Measurements from ENCODE around the gene WFDC10A. TPM values are rescaled to one million over a fixed set of nuclear protein-coding genes. Genes with fewer than 3 reads are reported as not detected.
A peak's percentile ranks its signal among the peaks of the same experiment; 100 is the strongest.
"Not testable (repeated sequence)": the region's sequence is repeated elsewhere in the genome, so short reads cannot be mapped to it uniquely, and the experiment has no call there.

Gene WFDC10A
- polyA plus RNA-seq, 6 donors from 2014 or later = not detected

DNA sequence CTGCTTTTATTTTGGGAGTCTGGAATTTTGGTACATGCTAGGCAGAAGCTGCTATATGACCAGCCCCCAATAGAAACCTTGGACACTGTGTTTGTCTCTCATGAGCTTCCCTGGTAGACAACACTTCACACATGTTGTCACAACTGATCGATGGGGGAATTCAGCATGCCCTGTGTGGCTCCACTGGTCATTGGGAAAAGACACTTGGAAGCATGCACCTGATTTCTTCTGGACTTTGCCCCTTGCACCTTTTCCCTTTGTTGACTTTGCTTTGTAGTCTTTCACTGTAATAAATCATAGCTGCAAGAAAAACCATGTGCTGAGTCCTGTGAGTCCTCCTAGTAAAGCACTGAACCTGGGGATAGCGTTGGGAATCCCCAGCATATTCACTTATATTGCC lies 7.9 kb upstream of the WFDC10A start:
- Mint-ChIP-seq H3K4me1 (no peaks in the 10 kb centered on the region), H3K36me3 (peaks cover 0 to 8% of the 10 kb centered on the region in 2 donors), H3K9me3 (peaks cover 0 to 29% (median 12%) of the 10 kb centered on the region in 7 donors), H3K27ac (no peak overlapping the region), H3K27me3 (peaks cover 8 to 39% (median 27%) of the 10 kb centered on the region in 3 donors), H3K4me3 (no peak overlapping the region)
- ATAC-seq (ENCODE audit: low read depth in 2 of 2) = no peak
- no peak for DNase-seq

DNA sequence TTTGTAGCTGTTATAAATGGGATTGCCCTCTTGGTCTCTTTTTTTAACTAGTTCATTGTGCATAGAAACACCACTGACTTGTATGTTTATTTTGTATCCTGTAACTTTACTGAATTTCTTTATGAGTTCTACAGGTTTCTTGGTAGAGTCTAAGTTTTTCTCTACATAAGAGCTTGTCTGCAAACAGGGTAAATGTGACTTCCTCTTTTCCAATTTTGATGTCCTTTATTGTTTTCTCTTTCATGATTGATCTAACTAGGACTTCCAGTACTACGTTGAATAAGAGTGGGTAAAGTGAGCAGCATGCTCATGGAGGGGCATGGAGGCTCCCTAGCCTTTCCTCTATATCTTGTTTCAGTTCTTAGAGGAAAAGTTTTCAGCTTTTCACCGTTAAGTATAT lies 3.0 kb upstream of the WFDC10A start:
- ATAC-seq (ENCODE audit: low read depth in 2 of 2) = no peak
- H3K4me1 Mint-ChIP-seq = peaks cover 0 to 9% (median 0%) of the 10 kb centered on the region in 3 donors
- H3K9me3 Mint-ChIP-seq = peaks cover 0 to 23% (median 8%) of the 10 kb centered on the region in 7 donors
- no peak overlapping the region for H3K27ac Mint-ChIP-seq
- no peak overlapping the region for H3K4me3 Mint-ChIP-seq
- peaks cover 24 to 44% (median 40%) of the 10 kb centered on the region in 3 donors for H3K27me3 Mint-ChIP-seq
- no peak for DNase-seq
- H3K36me3 Mint-ChIP-seq = peaks cover 0 to under 1% of the 10 kb centered on the region in 2 donors

DNA sequence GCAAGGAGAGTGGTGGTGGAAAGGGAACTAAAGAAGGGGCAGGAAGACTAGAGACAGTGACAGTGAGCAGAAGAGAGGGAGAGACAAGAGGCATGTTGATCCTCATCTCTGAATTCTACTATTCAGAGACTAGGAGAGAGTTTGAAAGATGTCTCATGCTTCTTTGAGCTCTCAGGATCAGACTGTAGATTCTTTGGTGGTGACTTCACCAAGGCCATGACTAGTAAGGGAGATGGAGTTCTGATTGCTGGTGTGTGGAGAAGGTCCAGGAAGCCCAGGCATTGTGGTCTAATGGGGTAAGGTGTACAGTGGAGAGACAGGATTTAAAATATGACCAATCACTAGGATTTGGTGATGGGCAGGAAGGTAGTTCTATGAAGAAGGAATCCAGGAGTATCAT lies 832 bp downstream of the WFDC10A start:
- no peak overlapping the region for H3K4me3 Mint-ChIP-seq
- H3K27me3 Mint-ChIP-seq = peaks cover 27 to 37% (median 27%) of the 10 kb centered on the region in 3 donors
- no peaks in the 10 kb centered on the region for H3K36me3 Mint-ChIP-seq
- peaks cover 0 to 7% (median 1%) of the 10 kb centered on the region in 7 donors for H3K9me3 Mint-ChIP-seq
- peaks cover 0 to 9% (median 0%) of the 10 kb centered on the region in 3 donors for H3K4me1 Mint-ChIP-seq
- DNase-seq (no peak), ATAC-seq (ENCODE audit: low read depth in 2 of 2) (no peak)
- peak overlapping the region in 1 of 6 donors; percentile 44 for H3K27ac Mint-ChIP-seq

DNA sequence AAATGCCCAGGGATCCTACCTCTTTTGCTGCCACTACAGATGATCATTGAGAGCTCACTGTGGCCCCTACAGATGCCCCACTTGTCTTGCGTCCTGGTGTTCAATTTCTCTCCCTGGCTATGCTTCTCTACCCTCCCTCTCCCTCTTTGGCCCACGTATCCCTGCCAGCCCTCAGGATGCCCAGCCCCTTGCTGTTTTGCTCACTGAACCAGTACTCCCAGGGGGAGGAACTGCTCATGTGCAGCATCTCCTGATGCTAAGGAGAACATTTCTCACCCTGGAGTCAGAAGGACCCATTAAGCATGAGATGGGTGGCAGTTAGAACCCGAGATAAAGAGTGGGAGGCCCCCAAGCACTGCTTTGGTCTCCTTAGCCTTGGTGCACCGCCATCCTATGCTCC lies 1.6 kb downstream of the WFDC10A start, which contains the start of gene WFDC9:
Gene WFDC9 (minus strand): TSS at position 101 of the 400 bp plus-strand sequence. CDS start 21,103 bp downstream, outside the sequence.
- Mint-ChIP-seq H3K36me3 (no peaks in the 10 kb centered on the region), H3K27me3 (peaks cover 26 to 38% (median 27%) of the 10 kb centered on the region in 3 donors), H3K4me1 (peaks cover 0 to 9% (median 0%) of the 10 kb centered on the region in 3 donors), H3K27ac (peak within 1 kb of the TSS in 2 of 6 donors; percentile 19 to 44), H3K4me3 (no peak within 1 kb of the TSS), H3K9me3 (peaks cover 0 to 5% (median 0%) of the 10 kb centered on the region in 7 donors)
- ATAC-seq (ENCODE audit: low read depth in 2 of 2) (no peak), DNase-seq (no peak)

DNA sequence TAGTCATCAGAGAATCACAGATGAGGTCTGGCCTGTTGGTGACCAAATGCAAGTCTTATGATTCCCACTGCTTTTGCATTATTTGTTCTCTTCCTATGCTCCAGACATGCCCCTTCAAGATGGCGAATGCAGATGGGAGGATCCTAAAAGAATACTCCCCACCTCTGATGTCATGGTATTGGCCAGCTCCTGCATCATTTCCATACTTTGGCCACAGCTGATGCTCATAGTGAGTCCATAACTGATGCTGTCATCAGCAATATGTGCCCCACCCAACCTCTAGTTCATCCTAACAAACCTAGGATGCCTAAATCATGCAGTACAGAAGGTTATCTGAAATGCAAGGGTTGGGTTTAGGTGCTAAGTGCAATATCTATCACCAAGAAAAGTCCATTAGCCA lies 7.0 kb downstream of the WFDC10A start:
- Mint-ChIP-seq H3K36me3 (no peaks in the 10 kb centered on the region), H3K27me3 (peaks cover 16 to 31% (median 20%) of the 10 kb centered on the region in 3 donors), H3K4me3 (no peak overlapping the region), H3K4me1 (no peaks in the 10 kb centered on the region), H3K27ac (no peak overlapping the region), H3K9me3 (peaks cover 0 to 9% (median 1%) of the 10 kb centered on the region in 7 donors)
- no peak for DNase-seq
- no peak for ATAC-seq (ENCODE audit: low read depth in 2 of 2)

DNA sequence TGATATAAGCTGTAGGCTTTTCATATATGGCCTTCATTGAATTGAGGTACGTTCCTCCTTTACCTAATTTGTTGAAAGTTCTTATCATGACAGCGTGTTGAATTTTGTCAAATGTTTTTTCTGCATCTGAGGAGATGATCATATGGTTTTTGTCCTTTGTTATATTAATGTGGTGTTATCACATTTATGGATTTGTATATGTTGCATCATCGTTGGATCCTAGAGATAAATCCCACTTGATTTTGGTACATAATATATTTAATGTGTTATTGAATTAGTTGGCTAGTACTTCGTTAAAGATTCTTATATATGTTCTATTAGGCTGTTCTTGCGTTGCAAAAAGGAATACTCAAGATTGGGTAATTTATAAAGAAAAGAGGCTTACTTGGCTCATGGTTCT lies 10.1 kb downstream of the WFDC10A start:
- H3K9me3 Mint-ChIP-seq = peaks cover 0 to 9% (median 1%) of the 10 kb centered on the region in 7 donors
- peak overlapping the region in 1 of 6 donors; percentile 26 for H3K27ac Mint-ChIP-seq
- no peaks in the 10 kb centered on the region for H3K36me3 Mint-ChIP-seq
- no peak overlapping the region for H3K4me3 Mint-ChIP-seq
- H3K4me1 Mint-ChIP-seq = no peaks in the 10 kb centered on the region
- DNase-seq (no peak), ATAC-seq (ENCODE audit: low read depth in 2 of 2) (no peak)
- H3K27me3 Mint-ChIP-seq = peaks cover 16 to 24% (median 22%) of the 10 kb centered on the region in 3 donors

DNA sequence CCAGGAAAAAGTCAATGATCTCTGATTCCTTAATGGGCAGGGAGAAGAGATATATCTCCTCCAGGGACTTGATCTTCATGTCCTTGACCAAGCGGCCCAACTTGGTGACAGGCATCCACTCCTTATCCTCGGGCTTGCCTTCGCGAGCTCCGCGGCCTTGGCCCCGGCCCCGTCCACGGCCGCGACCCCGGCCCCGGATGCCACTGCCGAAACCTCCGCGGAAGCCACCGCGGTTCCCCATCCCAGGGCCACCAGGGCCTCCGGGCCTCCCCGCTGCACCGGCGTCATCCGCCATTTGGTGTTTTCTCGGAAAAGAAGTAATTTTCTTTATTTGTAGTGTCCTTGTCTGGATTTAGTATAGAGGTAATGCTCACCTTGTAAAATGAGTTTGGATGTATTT lies 11.5 kb downstream of the WFDC10A start:
- peaks cover 16 to 24% (median 23%) of the 10 kb centered on the region in 3 donors for H3K27me3 Mint-ChIP-seq
- H3K36me3 Mint-ChIP-seq; H3K4me3 Mint-ChIP-seq; H3K9me3 Mint-ChIP-seq; H3K27ac Mint-ChIP-seq; DNase-seq; ATAC-seq (ENCODE audit: low read depth in 2 of 2); H3K4me1 Mint-ChIP-seq: not testable (repeated sequence)

DNA sequence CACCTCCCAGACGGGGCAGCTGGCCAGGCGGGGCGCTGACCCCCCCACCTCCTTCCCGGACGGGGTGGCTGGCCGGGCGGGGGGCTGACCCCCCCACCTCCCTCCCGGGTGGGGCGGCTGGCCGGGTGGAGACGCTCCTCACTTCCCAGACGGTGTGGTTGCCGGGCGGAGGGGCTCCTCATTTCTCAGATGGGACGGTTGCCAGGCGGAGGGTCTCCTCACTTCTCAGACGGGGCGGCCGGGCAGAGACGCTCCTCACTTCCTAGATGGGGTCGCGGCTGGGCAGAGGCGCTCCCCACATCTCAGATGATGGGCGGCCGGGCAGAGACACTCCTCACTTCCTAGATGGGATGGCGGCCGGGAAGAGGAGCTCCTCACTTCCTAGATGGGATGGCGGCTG lies 16.3 kb downstream of the WFDC10A start:
- H3K27me3 Mint-ChIP-seq = peaks cover 5 to 15% (median 15%) of the 10 kb centered on the region in 3 donors
- H3K4me1 Mint-ChIP-seq; H3K4me3 Mint-ChIP-seq; H3K27ac Mint-ChIP-seq; ATAC-seq (ENCODE audit: low read depth in 2 of 2); H3K9me3 Mint-ChIP-seq; DNase-seq; H3K36me3 Mint-ChIP-seq: not testable (repeated sequence)

DNA sequence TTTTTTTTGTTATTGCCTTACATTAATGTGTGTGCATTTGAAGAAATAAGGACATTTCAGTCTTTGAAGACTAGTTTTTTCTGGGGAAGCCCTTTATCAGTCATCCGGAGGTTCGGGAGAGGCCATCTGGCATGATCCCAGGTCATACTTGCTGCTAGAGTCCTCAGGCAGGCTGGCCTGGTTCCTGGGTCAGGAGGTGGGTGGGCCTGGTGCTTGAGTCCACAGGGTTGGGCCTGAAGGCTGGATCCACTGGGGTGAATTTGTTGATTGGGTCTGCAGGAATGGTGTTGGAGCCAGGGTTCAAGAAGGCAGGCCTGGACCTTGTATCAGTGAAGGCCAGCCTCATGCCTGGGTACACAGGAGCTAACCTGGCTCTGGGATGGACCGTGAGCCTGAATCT lies 17.3 kb downstream of the WFDC10A start:
- no peak for DNase-seq
- Mint-ChIP-seq H3K4me1 (no peaks in the 10 kb centered on the region), H3K4me3 (no peak overlapping the region), H3K36me3 (no peaks in the 10 kb centered on the region), H3K9me3 (peaks cover 0 to 2% (median 0%) of the 10 kb centered on the region in 7 donors), H3K27me3 (peaks cover 5 to 22% (median 15%) of the 10 kb centered on the region in 3 donors), H3K27ac (no peak overlapping the region)
- no peak for ATAC-seq (ENCODE audit: low read depth in 2 of 2)

DNA sequence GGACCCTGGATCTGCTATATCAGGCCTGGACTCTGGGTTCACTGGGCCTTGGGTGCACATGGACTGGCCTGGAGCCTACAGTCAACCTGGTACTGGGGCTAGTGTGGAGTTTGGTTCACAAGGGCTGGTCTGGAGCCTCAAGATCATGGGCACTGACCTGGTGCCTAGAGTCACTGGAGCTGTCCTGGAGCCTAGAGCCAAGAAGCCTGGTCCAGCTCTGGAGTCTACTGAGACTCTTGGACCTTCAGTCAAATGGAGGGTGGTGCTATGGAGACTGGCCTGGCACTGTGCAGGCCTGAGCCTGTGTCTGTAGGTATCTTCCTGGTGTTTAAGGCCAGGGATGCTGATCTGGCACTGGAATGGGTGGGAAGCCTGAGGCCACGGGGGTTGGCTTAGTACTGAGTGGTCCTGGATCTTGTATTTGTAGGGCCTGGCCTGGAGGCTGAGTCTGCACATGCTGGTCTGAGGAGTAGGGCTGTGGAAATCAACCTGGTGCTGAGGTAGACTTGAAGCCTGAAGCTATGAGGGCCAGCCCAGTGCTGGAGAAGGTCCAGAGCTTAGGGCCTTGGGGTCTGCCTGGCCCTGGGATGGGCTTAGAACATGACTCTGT lies 18.0 kb downstream of the WFDC10A start:
- H3K27ac Mint-ChIP-seq = peak overlapping the region in 1 of 6 donors; percentile 14
- peaks cover 10 to 22% (median 12%) of the 10 kb centered on the region in 3 donors for H3K27me3 Mint-ChIP-seq
- DNase-seq = no peak
- no peaks in the 10 kb centered on the region for H3K4me1 Mint-ChIP-seq
- ATAC-seq (ENCODE audit: low read depth in 2 of 2) = no peak
- H3K36me3 Mint-ChIP-seq = no peaks in the 10 kb centered on the region
- H3K4me3 Mint-ChIP-seq = no peak overlapping the region
- H3K9me3 Mint-ChIP-seq = peaks cover 0 to 2% (median 0%) of the 10 kb centered on the region in 7 donors

DNA sequence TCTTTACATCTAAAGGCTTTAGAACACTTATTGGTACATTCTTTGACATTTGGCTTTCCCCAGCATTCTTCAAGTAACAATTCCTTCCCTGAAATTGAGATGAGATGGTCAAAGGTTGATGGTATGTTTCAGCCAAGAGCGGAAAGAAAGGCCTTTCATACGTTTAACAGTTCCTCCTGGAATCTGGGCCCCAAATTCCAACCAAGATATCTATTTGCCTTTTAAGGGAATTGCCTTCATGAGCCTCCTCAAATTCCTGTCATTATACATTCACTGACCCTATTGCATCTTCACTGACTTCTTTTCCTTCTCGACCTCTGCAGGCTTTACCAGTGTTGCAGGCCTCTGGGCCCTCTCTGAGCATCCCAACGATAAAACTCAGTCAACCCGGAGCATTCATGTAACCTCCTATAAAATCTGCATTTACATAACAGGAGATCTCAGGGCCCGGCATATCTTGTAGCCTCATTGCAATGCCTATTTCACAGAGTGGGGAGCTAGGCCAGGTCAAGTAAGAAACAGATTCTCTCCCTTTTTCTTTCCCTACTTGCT lies 19.8 kb downstream of the WFDC10A start:
- Mint-ChIP-seq H3K4me1 (no peaks in the 10 kb centered on the region), H3K9me3 (peaks cover 0 to 2% (median 0%) of the 10 kb centered on the region in 7 donors), H3K4me3 (no peak overlapping the region), H3K27me3 (peaks cover 4 to 20% (median 12%) of the 10 kb centered on the region in 3 donors), H3K27ac (peak overlapping the region in 2 of 6 donors; percentile 33 to 53), H3K36me3 (no peaks in the 10 kb centered on the region)
- DNase-seq (no peak), ATAC-seq (ENCODE audit: low read depth in 2 of 2) (no peak)

DNA sequence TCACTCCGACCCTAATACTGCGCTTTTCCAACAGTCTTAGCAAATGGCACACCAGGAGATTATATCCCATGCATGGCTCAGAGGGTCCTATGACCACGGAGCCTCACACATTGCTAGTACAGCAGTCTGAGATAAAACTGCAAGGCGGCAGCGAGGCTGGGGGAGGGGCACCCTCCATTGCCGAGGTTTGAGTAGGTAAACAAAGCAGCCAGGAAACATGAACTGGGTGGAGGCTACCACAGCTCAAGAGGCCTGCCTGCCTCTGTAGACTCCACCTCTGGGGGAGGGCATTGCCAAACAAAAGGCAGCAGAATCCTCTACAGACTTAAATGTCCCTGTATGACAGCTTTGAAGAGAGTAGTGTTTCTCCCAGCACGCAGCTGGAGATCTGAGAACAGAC lies 22.2 kb downstream of the WFDC10A start:
- not testable (repeated sequence) for H3K4me3 Mint-ChIP-seq; H3K9me3 Mint-ChIP-seq; H3K36me3 Mint-ChIP-seq; ATAC-seq (ENCODE audit: low read depth in 2 of 2); H3K4me1 Mint-ChIP-seq; H3K27ac Mint-ChIP-seq; DNase-seq
- H3K27me3 Mint-ChIP-seq = peaks cover 3 to 21% (median 15%) of the 10 kb centered on the region in 3 donors

DNA sequence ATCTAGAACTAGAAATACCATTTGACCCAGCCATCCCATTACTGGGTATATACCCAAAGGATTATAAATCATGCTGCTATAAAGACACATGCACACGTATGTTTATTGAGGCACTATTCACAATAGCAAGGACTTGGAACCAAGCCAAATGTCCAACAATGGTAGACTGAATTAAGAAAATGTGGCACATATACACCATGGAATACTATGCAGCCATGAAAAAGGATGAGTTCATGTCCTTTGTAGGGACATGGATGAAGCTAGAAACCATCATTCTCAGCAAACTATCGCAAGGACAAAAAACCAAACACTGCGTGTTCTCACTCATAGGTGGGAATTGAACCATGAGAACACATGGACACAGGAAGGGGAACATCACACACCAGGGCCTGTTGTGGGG lies 27.5 kb downstream of the WFDC10A start:
- not testable (repeated sequence) for DNase-seq, H3K4me1 Mint-ChIP-seq
- H3K9me3 Mint-ChIP-seq = peaks cover 0 to 30% (median 7%) of the 10 kb centered on the region in 7 donors

DNA sequence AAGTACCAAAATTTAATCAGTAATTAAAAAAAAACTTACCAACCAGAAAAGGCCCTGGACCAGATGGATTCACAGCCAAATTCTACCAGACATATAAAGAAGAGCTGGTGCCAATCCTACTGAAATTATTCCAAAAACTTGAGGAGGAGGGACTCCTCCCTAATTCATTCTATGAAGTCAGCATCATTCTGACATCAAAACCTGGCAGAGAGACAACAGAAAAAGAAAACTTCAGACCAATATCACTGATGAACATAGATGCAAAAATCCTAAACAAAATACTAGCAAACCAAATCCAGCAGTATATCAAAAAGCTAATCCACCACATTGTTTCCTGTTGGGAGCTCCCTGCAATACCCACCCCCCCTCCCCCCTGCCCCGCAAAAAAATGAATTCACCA lies 40.6 kb downstream of the WFDC10A start, which contains the start of gene WFDC11:
Gene WFDC11 (minus strand): TSS at position 101 of the 400 bp plus-strand sequence. CDS start 19,639 bp downstream, outside the sequence.
- H3K27me3 Mint-ChIP-seq = peaks cover 29 to 39% (median 39%) of the 10 kb centered on the region in 3 donors
- H3K4me1 Mint-ChIP-seq = no peaks in the 10 kb centered on the region
- H3K27ac Mint-ChIP-seq = peak within 1 kb of the TSS in 2 of 6 donors; percentile 2 to 87
- ATAC-seq (ENCODE audit: low read depth in 2 of 2) (no peak), DNase-seq (no peak)
- H3K4me3 Mint-ChIP-seq = no peak within 1 kb of the TSS
- peaks cover 0 to 6% of the 10 kb centered on the region in 2 donors for H3K36me3 Mint-ChIP-seq
- H3K9me3 Mint-ChIP-seq = peaks cover 0 to 14% (median 7%) of the 10 kb centered on the region in 7 donors

More for the DNA sequence above, 27.5 kb downstream of the WFDC10A start:
- H3K4me3 Mint-ChIP-seq; H3K36me3 Mint-ChIP-seq; ATAC-seq (ENCODE audit: low read depth in 2 of 2); H3K27ac Mint-ChIP-seq: not testable (repeated sequence)
- H3K27me3 Mint-ChIP-seq = peaks cover 3 to 15% (median 8%) of the 10 kb centered on the region in 3 donors

All from naive B cell (primary cell).